HTR-8/SVneo (cell line): Measurements from ENCODE around the gene CRADD.
"Not testable (repeated sequence)": the region's sequence is repeated elsewhere in the genome, so short reads cannot be mapped to it uniquely, and the experiment has no call there.

ENCODE experiments used
- DNase-seq: peaks from one replicate; pipeline ENCODE4 v3.0.0; 2011; ENCODE audit warnings: low spot score, mixed read lengths; ENCODE audit not compliant: insufficient read length
- FAIRE-seq: peaks from 2 replicates; lab custom pipeline; 2011; peaks lifted over from hg19 to GRCh38; lab: Jason Lieb, UNC

CRADD gene

GRCh38 chr12:93853698-93854478 is 176.7 kb downstream of the CRADD start:
- no peak for FAIRE-seq

GRCh38 chr12:93855261-93855660 is 178.1 kb downstream of the CRADD start:
- DNase-seq (no peak), FAIRE-seq (no peak)

More at GRCh38 chr12:93853698-93854478, 176.7 kb downstream of the CRADD start:
- DNase-seq: no peak

- FAIRE-seq (no peak), DNase-seq (no peak)
These were observed 179.4 kb downstream of the CRADD start for GRCh38 chr12:93856611-93857010.

GRCh38 chr12:93857279-93857938 is 180.2 kb downstream of the CRADD start:
- DNase-seq (no peak), FAIRE-seq (no peak)

- DNase-seq (no peak), FAIRE-seq (no peak)
These were observed 180.8 kb downstream of the CRADD start for GRCh38 chr12:93857991-93858447.

- FAIRE-seq: no peak
- no peak for DNase-seq
These were observed 183.6 kb downstream of the CRADD start for GRCh38 chr12:93860668-93861373.

- FAIRE-seq (no peak), DNase-seq (no peak)
These were observed 185.2 kb downstream of the CRADD start for GRCh38 chr12:93862424-93862823.

- FAIRE-seq: no peak
These were observed 188.6 kb downstream of the CRADD start for GRCh38 chr12:93865751-93866150.

GRCh38 chr12:93868771-93869170 is 191.6 kb downstream of the CRADD start:
- FAIRE-seq (no peak), DNase-seq (no peak)

More at GRCh38 chr12:93865751-93866150, 188.6 kb downstream of the CRADD start:
- DNase-seq: no peak

GRCh38 chr12:93870020-93870795 is 193.0 kb downstream of the CRADD start:
- DNase-seq (no peak), FAIRE-seq (no peak)

GRCh38 chr12:93871566-93871965 is 194.4 kb downstream of the CRADD start:
- DNase-seq, FAIRE-seq: not testable (repeated sequence)

GRCh38 chr12:93873561-93873960 is 196.4 kb downstream of the CRADD start:
- no peak for FAIRE-seq
- no peak for DNase-seq

- FAIRE-seq (no peak), DNase-seq (no peak)
These were observed 198.0 kb downstream of the CRADD start for GRCh38 chr12:93875157-93875556.

- FAIRE-seq (no peak), DNase-seq (no peak)
These were observed 199.2 kb downstream of the CRADD start for GRCh38 chr12:93876360-93876759.

GRCh38 chr12:93877446-93877845 is 200.3 kb downstream of the CRADD start:
- DNase-seq (no peak), FAIRE-seq (no peak)

- FAIRE-seq (no peak), DNase-seq (peak; percentile 31)
These were observed 202.6 kb downstream of the CRADD start for GRCh38 chr12:93879476-93880421.

- no peak for DNase-seq
- no peak for FAIRE-seq
These were observed 203.8 kb downstream of the CRADD start for GRCh38 chr12:93880853-93881522.

- FAIRE-seq: no peak
These were observed 205.6 kb downstream of the CRADD start for GRCh38 chr12:93882763-93883162.

More at GRCh38 chr12:93882763-93883162, 205.6 kb downstream of the CRADD start:
- no peak for DNase-seq
